Endothelial cell of umbilical vein (primary cell): Measurements from ENCODE around the gene HTR2C. TPM values are rescaled to one million over a fixed set of nuclear protein-coding genes. Genes with fewer than 3 reads are reported as not detected.
"Not testable (repeated sequence)": the region's sequence is repeated elsewhere in the genome, so short reads cannot be mapped to it uniquely, and the experiment has no call there.

Source experiments
- BruUV-seq: library from RNA; stranded (reverse); fragments of 400-500 nt; replicated peaks from 2 replicates; lab custom pipeline; 2021; lab: Mats Ljungman, UMichigan
- CTCF ChIA-PET: fragments of 300-600, 350-600 bp; sonication (Branson Sonifier 250); formaldehyde crosslinking; loops from one replicate; lab custom pipeline; 2021; ENCODE audit warnings: antibody characterized with exemption, inconsistent platforms; lab: Charles Lee
- POLR2A ChIA-PET: fragments of 300-600, 350-600 bp; sonication (Branson Sonifier 250); formaldehyde crosslinking; loops from one replicate; lab custom pipeline; 2021; ENCODE audit warnings: antibody characterized with exemption, inconsistent platforms; lab: Charles Lee
- DNase-seq: peaks from one replicate; pipeline ENCODE4 v3.0.0-alpha.2; 2011; ENCODE audit warnings: low read depth, low spot score
- FAIRE-seq: peaks from 2 replicates; lab custom pipeline; 2011; peaks lifted over from hg19 to GRCh38; lab: Jason Lieb, UNC
- H2AFZ ChIP-seq: 2 replicates; pipeline ENCODE4 v1.6.0; 2012; ENCODE audit warnings: low read depth, low read length, control low read depth, inconsistent platforms
- H3K27ac ChIP-seq: 2 replicates; pipeline ENCODE4 v1.5.1; 2011; ENCODE audit warnings: low read depth, mild to moderate bottlenecking, control low read depth, low read length, moderate library complexity; ENCODE audit not compliant: insufficient read depth
- H3K27me3 ChIP-seq, 2 experiments: 2 replicates each; pipeline versions ENCODE4 v1.6.0 to v1.6.1; 2011; ENCODE audit warnings: low read length in 2 of 2, mixed read lengths in 1 of 2; ENCODE audit not compliant: control insufficient read depth in 2 of 2, insufficient read depth in 2 of 2
- H3K36me3 ChIP-seq, 2 experiments: 2 replicates in 1 of 2; 3 replicates in 1 of 2; pipeline ENCODE4 v1.5.1; 2011; ENCODE audit warnings: low read length in 2 of 2, mild to moderate bottlenecking in 1 of 2, moderate library complexity in 1 of 2; ENCODE audit not compliant: control insufficient read depth in 2 of 2, insufficient read depth in 2 of 2; ENCODE audit errors: extremely low read depth in 1 of 2
- H3K4me1 ChIP-seq: 3 replicates; pipeline ENCODE4 v1.5.1; 2011; ENCODE audit warnings: mild to moderate bottlenecking, low read length; ENCODE audit not compliant: control insufficient read depth, insufficient read depth; ENCODE audit errors: extremely low read depth
- H3K4me2 ChIP-seq: 2 replicates; pipeline ENCODE4 v1.6.1; 2011; ENCODE audit warnings: low read length, control low read depth, mixed read lengths; ENCODE audit not compliant: insufficient read depth
- H3K4me3 ChIP-seq, 3 experiments: fragments of 200-600 bp in 1 of 3; sonication (generic), shearing (Covaris generic) in 1 of 3; replicated peaks in 1 of 3; 2 replicates each; pipeline ENCODE4 v1.5.1; 2011 to 2016; ENCODE audit warnings: control low read depth in 3 of 3, low read length in 3 of 3, mild to moderate bottlenecking in 2 of 3, inconsistent platforms in 1 of 3, low read depth in 1 of 3, moderate library complexity in 1 of 3; ENCODE audit not compliant: insufficient read depth in 1 of 3
- H3K79me2 ChIP-seq: 2 replicates; pipeline ENCODE4 v1.6.0; 2012; ENCODE audit warnings: low read length, inconsistent platforms; ENCODE audit not compliant: control insufficient read depth, insufficient read depth
- H3K9ac ChIP-seq: replicated peaks from 2 replicates; pipeline ENCODE3; 2011; ENCODE audit warnings: low read length, control low read depth; ENCODE audit not compliant: insufficient read depth; ENCODE audit errors: extremely low read depth
- H3K9me1 ChIP-seq: replicated peaks from 3 replicates; pipeline ENCODE4 v1.6.0; 2011; ENCODE audit warnings: mild to moderate bottlenecking, low read length; ENCODE audit not compliant: control insufficient read depth, insufficient read depth; ENCODE audit errors: extremely low read depth
- H3K9me3 ChIP-seq: replicated peaks from 2 replicates; pipeline ENCODE4 v1.5.1; 2012; ENCODE audit warnings: low read length, inconsistent platforms; ENCODE audit not compliant: control insufficient read depth, insufficient read depth
- H4K20me1 ChIP-seq: replicated peaks from 2 replicates; pipeline ENCODE3; 2011; ENCODE audit warnings: mild to moderate bottlenecking, low read length; ENCODE audit not compliant: control insufficient read depth, insufficient read depth; ENCODE audit errors: extremely low read depth
- EZH2 ChIP-seq: IDR thresholded peaks from 2 replicates; pipeline ENCODE4 v1.6.1; 2012; ENCODE audit warnings: borderline replicate concordance, low read depth, mild to moderate bottlenecking, moderate library complexity, low read length, inconsistent platforms; ENCODE audit not compliant: severe bottlenecking
- GATA2 ChIP-seq: IDR thresholded peaks from 2 replicates; pipeline ENCODE4 v1.7.0; 2011; ENCODE audit warnings: low read depth, mild to moderate bottlenecking, moderate library complexity, mixed read lengths, low read length; ENCODE audit not compliant: insufficient read length, insufficient read depth
- JUN ChIP-seq: IDR thresholded peaks from 2 replicates; pipeline ENCODE4 v1.6.1; 2011; ENCODE audit warnings: borderline replicate concordance, low read depth; ENCODE audit not compliant: insufficient read length, insufficient read depth
- MYC ChIP-seq: IDR thresholded peaks from one replicate; pipeline ENCODE4 v1.6.1; 2011; ENCODE audit warnings: mild to moderate bottlenecking, low read depth, low read length
- POLR2AphosphoS5 ChIP-seq: IDR thresholded peaks from 2 replicates; pipeline ENCODE4 v1.6.1; 2012; ENCODE audit warnings: low read depth, mild to moderate bottlenecking, control low read depth, low read length, moderate library complexity; ENCODE audit not compliant: insufficient read depth
- dilution Hi-C: fragments of 300-500 bp; cut with MboI; formaldehyde crosslinking; loops from one replicate; pipeline ENCODE4 v1.15.0; 2019; ENCODE audit warnings: low sequenced_read_pairs; ENCODE audit not compliant: extremely low pct_ligation_motif_present
- intact Hi-C: fragments of 100-400 bp; cut with micrococcal nuclease; formaldehyde crosslinking; loops from one replicate; pipeline ENCODE4 v1.10.0; 2022
- polyA plus RNA-seq, 4 experiments: library from polyadenylated mRNA; depleted of rRNA in 3 of 4; stranded (reverse) in 3 of 4; unstranded in 1 of 4; fragments of >200 nt; gene quantifications; 2 replicates each; pipeline versions ENCODE4 v1.2.1 to v1.2.3, GENCODE V29; 2011 to 2012; ENCODE audit warnings: missing spikeins in 1 of 4
- total RNA-seq: library from RNA; stranded (reverse); gene quantifications from 2 replicates; pipeline ENCODE4 v1.2.3, GENCODE V29; 2021
- TF ChIP-seq, protein P1 (sequence below), 2 donors: IDR thresholded peaks; 1 replicate in 1 of 2; 2 replicates in 1 of 2; pipeline ENCODE4 v1.5.1; 2011; ENCODE audit warnings: low read length in 2 of 2, mild to moderate bottlenecking in 2 of 2, moderate library complexity in 2 of 2, control low read depth in 1 of 2, inconsistent platforms in 1 of 2, low read depth in 1 of 2; ENCODE audit not compliant: insufficient read depth in 1 of 2; ENCODE audit errors: extremely low read depth in 1 of 2
- TF ChIP-seq, protein P2 (sequence below): IDR thresholded peaks from 2 replicates; pipeline ENCODE4 v1.6.1; 2011; ENCODE audit not compliant: insufficient read depth, insufficient read length

The HTR2C gene
- total and polyA plus RNA-seq, 2 donors (not counting 3 experiments of a cell fraction or from before 2014, with no cell fraction given): not detected

DNA sequence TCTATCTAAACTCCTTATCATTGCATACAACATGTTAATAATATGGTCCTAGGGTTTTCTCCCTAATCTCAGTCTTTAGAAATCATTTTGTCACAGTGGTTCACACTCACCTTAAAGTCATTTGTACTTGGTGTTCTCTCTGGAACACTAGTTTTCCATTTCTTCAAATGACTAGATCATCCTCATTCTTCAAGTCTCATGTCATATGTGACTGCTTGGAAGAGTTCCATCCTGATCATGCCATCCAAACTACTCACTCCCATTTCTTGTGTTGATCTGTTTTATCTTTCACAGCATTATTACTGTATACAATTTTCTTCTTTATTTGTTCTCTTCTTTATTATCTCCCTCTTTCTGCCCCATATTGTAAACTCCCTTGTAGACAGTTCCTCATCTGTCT, 66.5 kb downstream of the HTR2C start:
- Histone ChIP-seq H3K4me2 (no peak overlapping the region), H3K27ac (no peak overlapping the region), H3K36me3 (no peaks in the 10 kb centered on the region), H2AFZ (no peak overlapping the region), H4K20me1 (no peaks in the 10 kb centered on the region), H3K9ac (no peak overlapping the region), H3K79me2 (no peaks in the 10 kb centered on the region), H3K4me3 (no peak overlapping the region), H3K9me1 (no peaks in the 10 kb centered on the region), H3K27me3 (no peaks in the 10 kb centered on the region), H3K4me1 (no peaks in the 10 kb centered on the region), H3K9me3 (no peaks in the 10 kb centered on the region)
- intact Hi-C loops: no loop called here
- no peak for DNase-seq
- FAIRE-seq: no peak
- POLR2A ChIA-PET: no interaction called here
- TF ChIP-seq JUN: no peak
- no TSS peak for BruUV-seq
- dilution Hi-C loops: no loop called here
- CTCF ChIA-PET: no interaction called here

DNA sequence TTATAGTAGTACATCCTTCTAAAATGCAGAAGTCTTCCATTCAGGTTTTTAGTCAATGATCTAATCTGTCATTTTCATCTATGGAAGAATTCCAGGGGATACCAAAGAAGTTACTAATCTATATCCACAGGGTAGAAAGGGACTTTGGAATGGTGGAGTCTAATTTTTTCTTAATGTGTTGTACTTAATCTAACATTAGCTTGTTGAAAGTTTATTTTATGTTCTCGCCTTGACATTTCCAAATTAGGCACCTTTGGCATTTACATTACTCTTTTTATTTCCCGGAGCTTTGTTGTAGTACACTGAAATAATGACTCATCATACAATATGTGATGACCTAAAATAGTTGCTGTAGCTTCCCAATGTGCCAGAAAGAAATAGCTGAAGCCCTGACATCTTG, 91.5 kb downstream of the HTR2C start:
- Histone ChIP-seq H3K9me1 (no peaks in the 10 kb centered on the region), H4K20me1 (no peaks in the 10 kb centered on the region), H3K27me3 (no peaks in the 10 kb centered on the region), H3K27ac (no peak overlapping the region), H3K4me2 (no peak overlapping the region), H3K36me3 (no peaks in the 10 kb centered on the region), H3K9ac (no peak overlapping the region), H2AFZ (no peak overlapping the region), H3K4me1 (no peaks in the 10 kb centered on the region), H3K9me3 (no peaks in the 10 kb centered on the region), H3K79me2 (no peaks in the 10 kb centered on the region), H3K4me3 (no peak overlapping the region)
- BruUV-seq: no TSS peak
- ChIA-PET CTCF (no interaction called here), POLR2A (interaction anchor here (0.7 kb wide), 1 partner anchor 45 kb away, joined by 6 read pairs; no protein-coding TSS in a partner anchor)
- intact Hi-C loops (no loop called here), dilution Hi-C loops (no loop called here)
- no peak for TF ChIP-seq MYC
- TF ChIP-seq JUN: no peak
- no peak for TF ChIP-seq EZH2
- TF ChIP-seq, protein P1, sequence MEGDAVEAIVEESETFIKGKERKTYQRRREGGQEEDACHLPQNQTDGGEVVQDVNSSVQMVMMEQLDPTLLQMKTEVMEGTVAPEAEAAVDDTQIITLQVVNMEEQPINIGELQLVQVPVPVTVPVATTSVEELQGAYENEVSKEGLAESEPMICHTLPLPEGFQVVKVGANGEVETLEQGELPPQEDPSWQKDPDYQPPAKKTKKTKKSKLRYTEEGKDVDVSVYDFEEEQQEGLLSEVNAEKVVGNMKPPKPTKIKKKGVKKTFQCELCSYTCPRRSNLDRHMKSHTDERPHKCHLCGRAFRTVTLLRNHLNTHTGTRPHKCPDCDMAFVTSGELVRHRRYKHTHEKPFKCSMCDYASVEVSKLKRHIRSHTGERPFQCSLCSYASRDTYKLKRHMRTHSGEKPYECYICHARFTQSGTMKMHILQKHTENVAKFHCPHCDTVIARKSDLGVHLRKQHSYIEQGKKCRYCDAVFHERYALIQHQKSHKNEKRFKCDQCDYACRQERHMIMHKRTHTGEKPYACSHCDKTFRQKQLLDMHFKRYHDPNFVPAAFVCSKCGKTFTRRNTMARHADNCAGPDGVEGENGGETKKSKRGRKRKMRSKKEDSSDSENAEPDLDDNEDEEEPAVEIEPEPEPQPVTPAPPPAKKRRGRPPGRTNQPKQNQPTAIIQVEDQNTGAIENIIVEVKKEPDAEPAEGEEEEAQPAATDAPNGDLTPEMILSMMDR (IDR thresholded peaks at IDR 0.05; ENCODE audit: extremely low read depth in 1 of 2, insufficient read depth in 1 of 2, low read depth in 1 of 2, low read length in 2 of 2): no peak
- TF ChIP-seq, protein P2, sequence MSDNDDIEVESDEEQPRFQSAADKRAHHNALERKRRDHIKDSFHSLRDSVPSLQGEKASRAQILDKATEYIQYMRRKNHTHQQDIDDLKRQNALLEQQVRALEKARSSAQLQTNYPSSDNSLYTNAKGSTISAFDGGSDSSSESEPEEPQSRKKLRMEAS: no peak
- no peak for TF ChIP-seq POLR2AphosphoS5
- no peak for TF ChIP-seq GATA2
- FAIRE-seq (no peak), DNase-seq (no peak)

DNA sequence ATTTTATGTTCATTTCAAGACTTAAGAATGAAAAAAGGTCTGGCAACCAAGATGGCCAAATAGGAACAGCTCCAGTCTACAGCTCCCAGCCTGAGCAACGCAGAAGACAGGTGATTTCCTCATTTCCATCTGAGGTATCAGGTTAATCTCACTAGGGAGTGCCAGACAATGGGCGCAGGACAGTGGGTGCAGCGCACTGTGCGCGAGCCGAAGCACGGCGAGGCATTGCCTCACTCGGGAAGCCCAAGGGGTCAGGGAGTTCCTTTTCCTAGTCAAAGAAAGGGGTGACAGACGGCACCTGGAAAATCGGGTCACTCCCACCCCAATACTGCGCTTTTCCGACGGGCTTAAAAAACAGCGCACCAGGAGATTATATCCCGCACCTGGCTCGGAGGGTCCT, 116.6 kb downstream of the HTR2C start:
- H3K79me2 ChIP-seq, BruUV-seq, H3K4me2 ChIP-seq, H3K9me1 ChIP-seq, FAIRE-seq, dilution Hi-C loops, H3K27me3 ChIP-seq, H3K9me3 ChIP-seq, H3K4me1 ChIP-seq, H3K36me3 ChIP-seq, H3K9ac ChIP-seq, H3K4me3 ChIP-seq, POLR2A ChIA-PET, DNase-seq, intact Hi-C loops, H3K27ac ChIP-seq, H4K20me1 ChIP-seq, CTCF ChIA-PET, H2AFZ ChIP-seq: not testable (repeated sequence)
